WI38 (cell line): ENCODE measurements around the gene ATP6V1G2.

Experiments used
- H3K4me3 ChIP-seq: 2 replicates; pipeline ENCODE4 v1.5.1; 2011; ENCODE audit warnings: low read depth, mild to moderate bottlenecking, control low read depth, low read length
- CTCF ChIP-seq: IDR thresholded peaks from 2 replicates; pipeline ENCODE4 v1.5.1; 2012; ENCODE audit warnings: low read depth, mild to moderate bottlenecking, control low read depth, low read length

The ATP6V1G2 gene

GRCh38 chr6:31529329-31530150 is 16.9 kb downstream of the ATP6V1G2 start:
- TF ChIP-seq CTCF: no peak
- no peak overlapping the region for H3K4me3 ChIP-seq

- H3K4me3 ChIP-seq: no peak within 1 kb of the TSS
- TF ChIP-seq CTCF: no peak
Measured at GRCh38 chr6:31528821-31529328, 17.5 kb downstream of the ATP6V1G2 start, which contains the start of gene MCCD1. TSS of gene MCCD1 (plus strand) at chr6:31528962. CDS start at chr6:31529015, 53 bp downstream.

- no peak overlapping the region for H3K4me3 ChIP-seq
- TF ChIP-seq CTCF: no peak
Measured at GRCh38 chr6:31528307-31528777, 18.1 kb downstream of the ATP6V1G2 start.

- H3K4me3 ChIP-seq: no peak overlapping the region
- no peak for TF ChIP-seq CTCF
Measured at GRCh38 chr6:31525932-31526591, 20.3 kb downstream of the ATP6V1G2 start.

GRCh38 chr6:31525553-31525931 is 20.9 kb downstream of the ATP6V1G2 start:
- no peak for TF ChIP-seq CTCF
- no peak overlapping the region for H3K4me3 ChIP-seq

GRCh38 chr6:31521835-31522234 is 24.6 kb downstream of the ATP6V1G2 start:
- TF ChIP-seq CTCF: no peak
- no peak overlapping the region for H3K4me3 ChIP-seq

- TF ChIP-seq CTCF: no peak
- no peak overlapping the region for H3K4me3 ChIP-seq
Measured at GRCh38 chr6:31513456-31514165, 32.8 kb downstream of the ATP6V1G2 start.
